Measurements from ENCODE around the gene RBMX2.
A peak's percentile ranks its signal among the peaks of the same experiment; 100 is the strongest.
"Not testable (repeated sequence)": the region's sequence is repeated elsewhere in the genome, so short reads cannot be mapped to it uniquely, and the experiment has no call there.

Gene RBMX2, protein sequence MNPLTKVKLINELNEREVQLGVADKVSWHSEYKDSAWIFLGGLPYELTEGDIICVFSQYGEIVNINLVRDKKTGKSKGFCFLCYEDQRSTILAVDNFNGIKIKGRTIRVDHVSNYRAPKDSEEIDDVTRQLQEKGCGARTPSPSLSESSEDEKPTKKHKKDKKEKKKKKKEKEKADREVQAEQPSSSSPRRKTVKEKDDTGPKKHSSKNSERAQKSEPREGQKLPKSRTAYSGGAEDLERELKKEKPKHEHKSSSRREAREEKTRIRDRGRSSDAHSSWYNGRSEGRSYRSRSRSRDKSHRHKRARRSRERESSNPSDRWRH

DNA sequence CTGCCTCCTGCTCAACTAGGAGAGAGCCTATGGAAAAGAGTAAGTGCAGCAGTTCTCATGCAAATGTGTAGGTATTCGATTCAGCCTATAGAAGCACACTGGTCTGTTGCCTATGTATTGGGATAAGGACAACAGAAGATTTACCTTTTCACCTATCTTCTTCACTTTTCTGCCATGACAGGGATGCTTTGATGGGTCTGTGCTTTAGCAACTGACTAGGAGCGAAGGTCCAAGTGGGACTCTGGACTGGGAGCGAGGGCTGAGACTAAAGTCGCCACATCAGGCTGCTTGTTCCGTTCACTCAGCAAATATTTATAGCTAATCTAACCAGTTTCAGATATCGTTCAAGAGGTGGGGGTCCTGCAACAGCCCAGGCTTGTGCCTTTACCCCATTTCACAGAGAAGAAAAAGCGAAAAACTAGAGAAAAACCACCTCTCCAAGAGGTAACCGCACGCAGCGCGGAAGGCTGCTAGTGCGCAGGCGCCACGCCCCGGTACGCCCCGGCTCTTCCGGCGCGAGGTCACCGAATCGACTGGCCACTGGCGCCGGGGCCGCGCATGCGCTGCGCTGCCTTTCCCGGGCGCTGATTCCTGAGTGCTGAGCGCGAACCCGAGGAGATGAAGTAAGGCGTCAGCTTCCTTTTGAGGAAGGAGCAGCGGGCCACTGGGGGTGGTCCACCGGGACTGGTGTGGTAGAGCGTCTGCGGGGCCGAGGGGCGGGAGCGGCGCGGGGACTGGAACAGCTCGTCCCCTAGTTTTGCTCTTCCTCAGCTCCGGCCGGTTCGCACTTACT lies at the start of gene RBMX2:
Gene RBMX2, plus strand, starts transcription at position 573 of the 793 bp plus-strand sequence. Its CDS starts 46 bp downstream, at position 619.
- Histone ChIP-seq H3K27me3 (ENCODE audit: control insufficient read depth, insufficient read depth, low read length) (no peaks in the 10 kb centered on the region), H3K4me1 (ENCODE audit: control insufficient read depth, insufficient read depth, low read length) (no peaks in the 10 kb centered on the region), H3K4me3 (ENCODE audit: low read length) (peak within 1 kb of the TSS; percentile 95; the same call in 1 of the 2 replicates), H3K27ac (ENCODE audit: low read length) (no peak within 1 kb of the TSS), H3K9me3 (ENCODE audit: control insufficient read depth, insufficient read depth, low read length) (no peaks in the 10 kb centered on the region), H3K36me3 (ENCODE audit: control insufficient read depth, insufficient read depth, low read length) (peaks cover 3% of the 10 kb centered on the region; the same call in 1 of the 2 replicates)
- no CpG with 5 or more reads among the region's 47 CpGs for WGBS (ENCODE audit: insufficient coverage, insufficient read length)
- DNase-seq (ENCODE audit: low read depth, low spot score): peak; percentile 16

DNA sequence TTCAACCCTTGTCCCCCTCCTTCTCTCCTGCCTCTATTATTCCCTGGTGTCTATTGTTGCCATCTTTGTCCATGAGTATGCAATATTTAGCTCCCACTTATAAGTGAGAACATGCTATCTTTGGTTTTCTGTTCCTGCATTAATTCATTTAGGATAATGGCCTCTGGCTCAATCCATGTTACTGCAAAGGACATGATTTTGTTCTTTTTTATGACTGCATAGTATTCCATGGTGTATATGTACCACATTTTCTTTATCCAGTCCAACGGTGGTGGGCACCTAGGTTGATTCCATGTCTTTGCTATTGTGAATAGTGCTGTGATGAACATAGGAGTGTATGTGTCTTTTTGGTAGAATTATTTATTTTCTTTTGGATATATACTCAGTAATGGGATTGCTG lies 49.7 kb upstream of the RBMX2 start:
- no CpG with 5 or more reads among the region's 1 CpG for WGBS (ENCODE audit: insufficient coverage, insufficient read length)
- not testable (repeated sequence) for H3K27me3 ChIP-seq (ENCODE audit: control insufficient read depth, insufficient read depth, low read length); H3K9me3 ChIP-seq (ENCODE audit: control insufficient read depth, insufficient read depth, low read length); DNase-seq (ENCODE audit: low read depth, low spot score); H3K4me3 ChIP-seq (ENCODE audit: low read length); H3K36me3 ChIP-seq (ENCODE audit: control insufficient read depth, insufficient read depth, low read length); H3K4me1 ChIP-seq (ENCODE audit: control insufficient read depth, insufficient read depth, low read length); H3K27ac ChIP-seq (ENCODE audit: low read length)

DNA sequence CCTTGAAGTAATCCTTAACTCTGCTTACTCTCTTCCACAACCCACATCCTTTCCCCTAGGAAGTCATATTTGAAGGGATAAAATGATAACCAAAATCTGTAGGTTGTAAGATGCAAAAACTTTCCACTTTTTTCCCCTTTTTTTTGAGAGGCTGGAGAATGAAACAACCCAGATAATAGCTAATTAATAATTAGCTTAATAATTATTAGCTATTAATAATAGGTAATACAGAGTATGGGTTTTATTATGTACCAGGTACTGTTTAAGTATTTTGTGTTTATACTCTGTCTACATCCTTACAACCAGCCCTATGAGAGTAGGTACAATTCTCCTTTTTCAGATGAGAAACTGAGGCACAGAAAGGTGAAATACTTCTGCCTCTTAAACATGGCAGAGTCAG lies 25.7 kb upstream of the RBMX2 start:
- Histone ChIP-seq H3K4me3 (ENCODE audit: low read length) (no peak overlapping the region), H3K9me3 (ENCODE audit: control insufficient read depth, insufficient read depth, low read length) (no peaks in the 10 kb centered on the region), H3K27me3 (ENCODE audit: control insufficient read depth, insufficient read depth, low read length) (no peaks in the 10 kb centered on the region), H3K36me3 (ENCODE audit: control insufficient read depth, insufficient read depth, low read length) (no peaks in the 10 kb centered on the region), H3K27ac (ENCODE audit: low read length) (no peak overlapping the region), H3K4me1 (ENCODE audit: control insufficient read depth, insufficient read depth, low read length) (no peaks in the 10 kb centered on the region)
- DNase-seq (ENCODE audit: low read depth, low spot score): no peak

DNA sequence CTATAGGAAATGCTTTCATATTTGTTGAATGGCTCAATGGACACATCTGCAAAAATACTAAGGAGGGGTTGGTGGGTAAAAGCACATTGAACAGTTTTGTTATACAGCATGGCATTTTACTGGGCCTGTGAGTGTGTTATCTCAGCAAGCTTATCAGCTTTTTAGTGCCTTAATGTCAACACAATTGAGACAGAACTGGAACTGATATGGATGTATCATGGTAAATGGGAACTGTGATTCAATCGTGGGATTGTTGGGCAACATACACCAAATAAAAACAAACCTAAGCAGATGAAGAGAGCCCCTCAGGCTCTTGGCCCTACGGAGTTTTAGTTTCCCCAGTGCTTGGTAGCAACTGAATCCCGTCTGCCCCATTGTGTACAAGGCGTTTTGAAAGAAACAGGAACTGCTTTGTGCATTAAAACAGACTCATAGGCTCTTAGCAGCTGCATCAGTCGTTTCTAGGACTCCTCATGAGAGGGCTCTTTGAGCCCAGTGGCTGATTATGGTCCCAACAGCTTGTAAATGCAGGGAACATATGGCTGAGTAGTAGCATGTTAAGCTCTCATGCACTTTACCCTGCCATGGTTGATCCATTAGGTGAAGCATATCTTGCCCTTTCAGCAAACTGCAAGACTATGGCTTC lies 23.6 kb upstream of the RBMX2 start:
- Histone ChIP-seq H3K36me3 (ENCODE audit: control insufficient read depth, insufficient read depth, low read length) (no peaks in the 10 kb centered on the region), H3K4me1 (ENCODE audit: control insufficient read depth, insufficient read depth, low read length) (no peaks in the 10 kb centered on the region), H3K27me3 (ENCODE audit: control insufficient read depth, insufficient read depth, low read length) (no peaks in the 10 kb centered on the region), H3K27ac (ENCODE audit: low read length) (no peak overlapping the region), H3K9me3 (ENCODE audit: control insufficient read depth, insufficient read depth, low read length) (no peaks in the 10 kb centered on the region), H3K4me3 (ENCODE audit: low read length) (no peak overlapping the region)
- no CpG with 5 or more reads among the region's 5 CpGs for WGBS (ENCODE audit: insufficient coverage, insufficient read length)
- DNase-seq (ENCODE audit: low read depth, low spot score): no peak

DNA sequence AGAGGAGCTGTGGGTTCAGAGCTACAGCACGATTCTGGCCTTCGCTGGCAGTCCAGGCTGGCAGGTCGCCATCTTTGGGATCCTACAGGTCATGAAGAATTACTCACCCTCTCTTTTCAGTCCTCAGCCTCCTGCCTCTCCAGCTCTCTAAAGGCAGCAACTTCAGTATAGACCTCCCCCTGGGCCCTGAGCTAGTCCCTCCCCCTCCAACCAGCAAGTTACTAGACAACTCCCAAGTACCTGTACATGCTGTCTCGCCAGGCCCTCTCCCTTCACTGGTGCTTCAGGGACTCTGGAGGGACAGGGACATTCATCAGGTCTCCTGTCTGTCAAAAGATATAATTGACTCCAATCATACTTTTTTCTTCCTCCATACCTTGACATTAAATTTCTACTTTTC lies 16.3 kb upstream of the RBMX2 start, which contains the start of gene GPR119:
Gene GPR119, minus strand, starts transcription at position 155 of the 400 bp plus-strand sequence. CDS start 227 bp downstream, outside the sequence.
- Histone ChIP-seq H3K4me1 (ENCODE audit: control insufficient read depth, insufficient read depth, low read length) (no peaks in the 10 kb centered on the region), H3K9me3 (ENCODE audit: control insufficient read depth, insufficient read depth, low read length) (no peaks in the 10 kb centered on the region), H3K4me3 (ENCODE audit: low read length) (no peak within 1 kb of the TSS), H3K27ac (ENCODE audit: low read length) (no peak within 1 kb of the TSS), H3K36me3 (ENCODE audit: control insufficient read depth, insufficient read depth, low read length) (no peaks in the 10 kb centered on the region), H3K27me3 (ENCODE audit: control insufficient read depth, insufficient read depth, low read length) (no peaks in the 10 kb centered on the region)
- no CpG with 5 or more reads among the region's 4 CpGs for WGBS (ENCODE audit: insufficient coverage, insufficient read length)
- no peak for DNase-seq (ENCODE audit: low read depth, low spot score)

DNA sequence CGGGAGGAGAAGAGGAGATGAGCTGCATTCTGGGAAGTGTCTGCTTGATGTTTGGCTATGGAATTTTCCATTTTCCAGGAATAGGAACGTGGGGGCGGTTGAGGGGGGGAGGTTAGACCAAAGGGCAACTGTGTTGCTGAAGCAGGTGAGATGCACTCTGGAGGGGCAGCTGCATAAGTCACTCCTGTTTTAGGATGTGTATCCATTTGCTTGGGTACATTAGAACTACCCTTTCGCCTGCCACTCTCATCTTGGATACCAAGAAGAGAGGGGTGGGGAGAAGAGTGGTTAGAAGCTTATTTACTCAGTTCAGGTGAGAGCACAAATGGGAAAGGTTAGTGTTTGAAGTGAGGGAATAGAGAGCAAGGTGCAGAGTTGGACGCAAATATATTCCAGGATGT lies 15.4 kb upstream of the RBMX2 start:
- Histone ChIP-seq H3K36me3 (ENCODE audit: control insufficient read depth, insufficient read depth, low read length) (no peaks in the 10 kb centered on the region), H3K27me3 (ENCODE audit: control insufficient read depth, insufficient read depth, low read length) (no peaks in the 10 kb centered on the region), H3K9me3 (ENCODE audit: control insufficient read depth, insufficient read depth, low read length) (no peaks in the 10 kb centered on the region), H3K4me3 (ENCODE audit: low read length) (no peak overlapping the region), H3K4me1 (ENCODE audit: control insufficient read depth, insufficient read depth, low read length) (no peaks in the 10 kb centered on the region), H3K27ac (ENCODE audit: low read length) (no peak overlapping the region)
- DNase-seq (ENCODE audit: low read depth, low spot score): no peak
- no CpG with 5 or more reads among the region's 5 CpGs for WGBS (ENCODE audit: insufficient coverage, insufficient read length)

DNA sequence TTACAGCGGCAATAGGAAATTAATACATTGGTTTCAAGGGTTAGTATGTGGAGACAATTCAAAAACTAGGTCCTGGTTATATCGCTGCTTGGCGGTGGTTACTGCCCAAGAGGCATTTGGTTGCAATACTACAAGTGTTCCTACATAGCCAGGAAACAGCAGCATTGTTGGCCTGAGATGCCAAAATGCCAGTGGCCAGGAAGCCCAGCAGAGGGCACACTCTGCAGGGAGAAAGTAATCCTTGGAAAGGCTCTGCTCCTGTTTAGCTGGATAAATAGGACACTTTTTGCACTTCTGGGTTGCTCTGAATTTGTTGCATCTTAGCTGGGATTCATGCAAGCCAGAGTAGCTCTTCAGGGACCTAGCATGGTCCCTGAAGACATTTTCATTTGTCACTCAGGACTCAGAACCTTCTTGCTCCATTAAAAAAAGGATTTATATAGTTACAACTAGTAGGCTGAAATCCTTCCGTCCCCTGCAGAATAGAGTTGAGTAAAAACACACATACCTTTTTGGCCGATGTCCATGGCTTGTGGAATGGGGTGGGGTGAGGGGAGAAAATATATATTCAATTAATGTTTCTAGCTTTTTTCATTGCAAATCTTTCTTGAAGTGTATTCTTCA lies 8.2 kb upstream of the RBMX2 start:
- no peaks in the 10 kb centered on the region for H3K27me3 ChIP-seq (ENCODE audit: control insufficient read depth, insufficient read depth, low read length)
- no peaks in the 10 kb centered on the region for H3K9me3 ChIP-seq (ENCODE audit: control insufficient read depth, insufficient read depth, low read length)
- peak; percentile 16 for DNase-seq (ENCODE audit: low read depth, low spot score)
- H3K27ac ChIP-seq (ENCODE audit: low read length): no peak overlapping the region
- no peak overlapping the region for H3K4me3 ChIP-seq (ENCODE audit: low read length)
- no CpG with 5 or more reads among the region's 5 CpGs for WGBS (ENCODE audit: insufficient coverage, insufficient read length)
- H3K36me3 ChIP-seq (ENCODE audit: control insufficient read depth, insufficient read depth, low read length): no peaks in the 10 kb centered on the region
- H3K4me1 ChIP-seq (ENCODE audit: control insufficient read depth, insufficient read depth, low read length): no peaks in the 10 kb centered on the region

DNA sequence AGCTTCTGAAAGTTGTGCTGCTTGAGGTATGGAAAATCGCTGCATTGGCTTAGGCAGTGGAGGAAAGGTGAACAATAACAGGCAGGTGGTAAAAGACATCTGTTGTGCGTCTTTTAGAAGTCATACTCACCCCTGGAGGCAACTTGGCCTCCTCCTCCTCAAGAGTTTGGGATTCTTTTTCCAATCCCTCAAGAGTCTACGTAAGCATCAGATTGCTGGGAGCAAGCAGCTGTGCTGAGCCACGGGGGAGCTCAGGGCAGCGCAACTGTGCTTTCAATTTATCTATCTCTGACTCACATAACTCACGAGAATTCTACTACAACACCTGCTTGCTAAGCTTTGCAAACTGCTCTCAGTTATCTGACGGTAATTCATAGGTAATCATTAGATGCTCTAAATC lies 6.4 kb upstream of the RBMX2 start:
- Histone ChIP-seq H3K9me3 (ENCODE audit: control insufficient read depth, insufficient read depth, low read length) (no peaks in the 10 kb centered on the region), H3K27ac (ENCODE audit: low read length) (no peak overlapping the region), H3K4me3 (ENCODE audit: low read length) (no peak overlapping the region), H3K4me1 (ENCODE audit: control insufficient read depth, insufficient read depth, low read length) (no peaks in the 10 kb centered on the region), H3K27me3 (ENCODE audit: control insufficient read depth, insufficient read depth, low read length) (no peaks in the 10 kb centered on the region), H3K36me3 (ENCODE audit: control insufficient read depth, insufficient read depth, low read length) (no peaks in the 10 kb centered on the region)
- no CpG with 5 or more reads among the region's 7 CpGs for WGBS (ENCODE audit: insufficient coverage, insufficient read length)
- no peak for DNase-seq (ENCODE audit: low read depth, low spot score)

DNA sequence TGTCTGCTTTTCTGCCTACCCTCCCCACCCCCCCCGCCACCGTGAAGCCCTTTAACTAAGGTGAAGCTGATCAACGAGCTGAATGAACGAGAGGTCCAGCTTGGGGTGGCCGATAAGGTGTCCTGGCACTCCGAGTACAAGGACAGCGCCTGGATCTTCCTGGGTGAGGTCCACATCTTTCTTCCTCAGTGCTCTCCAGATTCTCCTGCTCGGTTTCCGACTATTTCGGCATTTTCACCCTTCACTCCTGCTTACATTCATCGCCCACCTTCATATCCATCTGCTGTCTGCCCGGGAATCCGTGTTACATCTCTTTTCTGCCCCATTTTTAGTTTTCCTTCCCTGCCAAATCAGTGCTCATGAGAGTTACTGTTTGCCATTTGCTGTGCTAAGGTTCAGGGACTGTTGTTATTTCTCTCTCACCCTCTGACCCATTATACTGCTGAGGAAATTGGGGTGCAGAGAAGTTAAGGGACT lies 459 bp downstream of the RBMX2 start:
- no CpG with 5 or more reads among the region's 13 CpGs for WGBS (ENCODE audit: insufficient coverage, insufficient read length)
- no peaks in the 10 kb centered on the region for H3K4me1 ChIP-seq (ENCODE audit: control insufficient read depth, insufficient read depth, low read length)
- peaks cover 3% of the 10 kb centered on the region; the same call in 1 of the 2 replicates for H3K36me3 ChIP-seq (ENCODE audit: control insufficient read depth, insufficient read depth, low read length)
- no peak overlapping the region for H3K27ac ChIP-seq (ENCODE audit: low read length)
- no peak for DNase-seq (ENCODE audit: low read depth, low spot score)
- H3K27me3 ChIP-seq (ENCODE audit: control insufficient read depth, insufficient read depth, low read length): no peaks in the 10 kb centered on the region
- no peaks in the 10 kb centered on the region for H3K9me3 ChIP-seq (ENCODE audit: control insufficient read depth, insufficient read depth, low read length)
- H3K4me3 ChIP-seq (ENCODE audit: low read length): peak overlapping the region; percentile 95; the same call in 1 of the 2 replicates

DNA sequence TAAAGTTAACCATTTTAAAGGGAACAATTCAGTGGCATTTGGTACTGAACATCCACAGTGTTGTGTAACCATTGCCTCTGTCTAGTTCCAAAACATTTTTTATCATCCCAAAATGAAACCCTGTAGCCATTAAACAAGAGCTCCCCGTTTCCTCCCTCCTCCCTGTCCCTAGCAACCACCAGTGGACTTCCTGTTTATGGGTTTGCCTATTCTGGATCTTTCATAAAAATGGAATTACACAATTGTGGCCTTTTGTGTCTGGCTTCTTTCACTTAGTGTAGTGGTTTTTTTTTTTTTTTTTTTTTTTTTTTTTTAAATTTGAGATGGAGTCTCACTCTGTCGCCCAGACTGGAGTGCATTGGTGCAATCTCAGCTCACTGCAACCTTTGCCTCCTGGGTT lies 11.6 kb downstream of the RBMX2 start:
- H3K4me3 ChIP-seq (ENCODE audit: low read length): no peak overlapping the region
- no peaks in the 10 kb centered on the region for H3K9me3 ChIP-seq (ENCODE audit: control insufficient read depth, insufficient read depth, low read length)
- H3K27me3 ChIP-seq (ENCODE audit: control insufficient read depth, insufficient read depth, low read length): no peaks in the 10 kb centered on the region
- no peak overlapping the region for H3K27ac ChIP-seq (ENCODE audit: low read length)
- DNase-seq (ENCODE audit: low read depth, low spot score): no peak
- no peaks in the 10 kb centered on the region for H3K36me3 ChIP-seq (ENCODE audit: control insufficient read depth, insufficient read depth, low read length)
- no peaks in the 10 kb centered on the region for H3K4me1 ChIP-seq (ENCODE audit: control insufficient read depth, insufficient read depth, low read length)
- no CpG with 5 or more reads among the region's 2 CpGs for WGBS (ENCODE audit: insufficient coverage, insufficient read length)

All from iPS DF 6.9 (cell line).